Ramos (cell line): Measurements from ENCODE around the gene KATNAL1.

Experiments used
- in situ Hi-C: fragments of 300-500 bp; cut with MboI; formaldehyde crosslinking; loops from one replicate; pipeline ENCODE4 v1.14.3; 2022; ENCODE audit warnings: low sequenced_read_pairs; ENCODE audit not compliant: unreplicated experiment

The KATNAL1 gene

DNA sequence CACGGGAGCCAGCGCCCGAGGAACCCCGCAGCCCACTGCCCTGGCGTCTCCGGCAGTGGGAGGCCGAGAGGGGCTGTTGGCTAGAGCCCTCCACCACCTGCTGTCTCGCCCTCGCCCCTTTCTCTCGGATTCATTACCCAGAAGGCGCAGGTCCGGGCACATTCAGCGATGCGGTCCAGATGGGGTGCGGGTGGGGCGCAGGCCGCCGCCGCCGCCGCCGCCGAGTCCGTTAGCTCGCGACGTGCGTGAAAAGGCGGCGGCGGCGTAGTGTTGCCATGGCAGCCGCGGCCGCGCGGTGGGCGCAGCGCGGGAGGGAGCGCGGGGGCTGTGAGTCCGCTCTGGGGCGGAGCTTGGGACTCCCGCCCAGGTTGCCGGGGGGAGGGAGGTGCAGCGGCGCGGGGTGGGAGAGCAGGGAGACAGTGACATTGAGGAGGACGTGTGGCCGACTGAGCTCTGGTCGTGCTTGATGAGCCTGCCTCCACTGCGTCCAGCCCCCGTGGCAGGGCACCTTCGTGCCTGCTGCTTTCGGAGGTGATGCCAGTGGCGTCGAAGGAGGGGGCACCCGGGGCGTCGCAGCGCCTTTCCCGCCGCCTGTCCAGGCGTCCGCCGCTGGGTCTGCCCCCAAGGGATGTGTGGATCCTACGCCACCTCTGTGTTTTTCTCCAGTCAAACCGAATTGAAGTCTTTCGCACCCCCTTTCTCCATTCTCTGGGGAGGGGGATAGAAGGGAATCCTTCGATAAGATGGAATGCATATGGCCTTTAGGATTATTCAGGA is at the start of gene KATNAL1:
KATNAL1 (minus strand) TSS at position 358 of the 777 bp plus-strand sequence. CDS start 23,774 bp downstream, outside the sequence.
- in situ Hi-C loops: no loop called here

DNA sequence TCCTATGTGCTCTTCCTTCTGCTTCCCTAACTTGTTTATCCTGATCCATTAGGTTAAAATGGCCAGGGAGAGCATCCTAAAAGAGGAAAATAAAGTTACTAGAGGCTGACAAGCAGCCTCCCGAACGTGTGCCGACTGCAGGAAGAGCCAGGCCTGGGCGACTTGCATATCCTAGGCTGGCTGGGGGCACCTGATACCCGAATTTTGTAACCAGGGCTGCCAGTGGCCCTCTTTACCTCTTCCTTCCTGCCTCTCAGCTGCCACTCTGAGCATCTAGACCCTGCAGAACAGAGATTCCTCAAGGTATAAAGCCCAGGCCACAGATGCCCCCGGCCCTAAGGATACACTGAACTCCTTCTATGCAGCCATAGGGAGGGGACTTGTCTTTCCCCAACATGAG is 48.5 kb upstream of the KATNAL1 start:
- in situ Hi-C loops: loop anchor here (25.0 kb wide), 2 partner anchors 206 to 456 kb away; no protein-coding TSS in a partner anchor

DNA sequence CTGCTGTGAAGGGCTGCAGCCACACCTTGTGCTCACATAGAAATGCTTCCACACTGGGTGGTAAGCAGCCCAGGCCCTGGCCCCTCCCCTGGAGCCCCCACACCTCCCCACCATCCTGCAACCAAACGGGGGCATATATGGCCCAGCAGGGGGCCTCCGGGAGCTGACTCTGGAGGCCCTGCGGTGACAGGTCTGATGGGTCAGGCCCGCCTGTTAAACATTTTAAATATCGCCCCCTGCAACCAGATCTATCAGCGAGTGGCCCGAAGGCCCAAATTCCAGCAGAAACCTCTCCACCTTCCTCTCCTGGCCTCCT is 48.0 kb upstream of the KATNAL1 start:
- in situ Hi-C loops: loop anchor here (25.0 kb wide), 2 partner anchors 207 to 457 kb away; no protein-coding TSS in a partner anchor

DNA sequence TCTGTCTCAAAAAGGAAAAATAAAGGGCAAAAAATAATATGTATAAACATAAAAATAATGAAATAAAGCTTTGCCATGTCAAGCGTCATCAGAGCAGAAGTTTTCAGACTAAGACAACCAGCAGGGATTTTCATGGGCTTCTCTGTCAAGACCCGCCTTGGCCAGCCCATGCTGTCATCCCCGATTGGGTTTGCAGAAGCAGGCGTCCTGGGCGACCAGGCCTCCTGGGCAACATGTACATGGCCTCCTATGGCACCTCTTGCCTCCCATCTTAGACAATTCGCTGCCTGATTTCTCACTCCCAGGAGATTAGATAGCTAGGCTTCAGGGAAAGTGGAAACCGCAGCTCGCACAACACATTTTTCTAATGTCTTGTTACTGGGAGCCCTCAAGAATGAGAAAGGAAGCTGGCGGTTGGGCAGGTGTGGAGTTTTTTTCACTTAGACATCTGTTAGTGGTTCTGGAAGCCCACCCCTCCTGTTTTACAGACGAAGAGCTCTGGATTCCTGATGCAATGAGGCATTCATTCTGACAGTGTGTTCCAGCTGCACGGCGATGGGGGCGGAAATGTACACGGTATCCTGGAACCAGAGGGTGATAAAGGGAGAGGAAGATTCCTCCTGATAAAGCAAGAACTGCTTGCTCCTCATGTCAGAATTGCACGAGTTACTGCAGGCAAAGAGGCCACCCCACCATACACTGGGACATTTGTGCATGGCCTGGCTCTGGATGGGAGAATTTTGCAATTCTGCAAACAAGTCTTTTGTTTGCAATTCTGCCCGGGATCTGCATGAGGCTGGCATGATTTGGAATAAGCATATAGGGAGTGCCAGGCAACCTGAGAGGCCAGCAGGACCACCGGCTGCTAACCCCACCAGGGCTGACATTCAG is 47.4 kb upstream of the KATNAL1 start:
- in situ Hi-C loops: loop anchor here (25.0 kb wide), 2 partner anchors 208 to 458 kb away; no protein-coding TSS in a partner anchor

DNA sequence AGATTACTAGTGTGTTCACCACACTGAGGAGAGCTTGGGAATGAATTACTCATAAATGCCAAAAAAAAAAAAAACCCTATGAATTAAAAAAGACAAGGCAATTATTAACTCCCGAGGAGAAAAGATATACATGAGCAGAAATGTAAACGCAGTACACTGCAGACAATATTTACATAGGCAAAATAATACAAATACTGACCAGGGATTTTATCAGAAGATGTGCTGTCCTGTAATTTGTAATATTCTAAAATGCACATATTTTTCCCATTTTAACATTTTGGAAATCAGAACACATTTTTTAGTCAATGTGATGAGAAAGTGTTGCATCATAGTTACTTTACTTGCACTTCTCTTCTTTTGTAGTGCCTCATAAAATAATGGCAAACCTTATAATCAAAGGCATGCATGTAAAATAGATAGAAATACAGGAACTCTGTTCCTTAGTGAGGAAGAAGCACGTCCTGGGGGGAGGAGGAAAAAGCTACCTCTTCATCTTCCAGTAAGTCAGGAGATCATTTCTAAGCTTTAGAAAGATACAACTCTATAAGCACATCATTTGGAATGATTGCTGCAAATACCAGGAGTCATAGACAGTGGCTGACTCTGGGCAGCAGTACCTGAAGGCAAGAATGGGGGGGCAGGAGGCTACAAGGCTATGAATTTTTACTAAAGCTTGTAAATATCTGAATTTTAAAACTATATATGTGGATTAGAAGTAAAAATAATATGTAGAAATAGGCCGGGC is 46.3 kb upstream of the KATNAL1 start:
- in situ Hi-C loops: loop anchor here (25.0 kb wide), 2 partner anchors 209 to 459 kb away; no protein-coding TSS in a partner anchor

DNA sequence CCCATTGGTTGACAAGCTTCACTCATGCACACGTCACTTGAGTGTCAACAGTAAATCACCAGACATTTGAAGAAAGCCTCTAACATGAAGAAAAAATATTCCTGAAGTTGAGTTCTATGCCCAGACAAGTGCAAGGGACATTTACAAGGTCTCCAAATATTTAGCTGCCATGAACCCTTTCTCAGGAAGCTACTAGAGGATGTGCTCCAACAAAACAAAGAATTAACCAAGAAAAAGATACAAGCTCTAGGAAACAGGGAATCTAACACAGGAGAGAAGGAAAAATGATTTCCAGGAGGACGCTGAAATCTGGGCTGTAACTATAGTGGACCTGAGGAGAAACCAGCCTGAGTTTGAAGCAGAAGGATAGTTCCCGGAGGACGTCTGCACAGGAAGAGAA is 45.7 kb upstream of the KATNAL1 start:
- in situ Hi-C loops: loop anchor here (25.0 kb wide), 2 partner anchors 209 to 459 kb away; no protein-coding TSS in a partner anchor

DNA sequence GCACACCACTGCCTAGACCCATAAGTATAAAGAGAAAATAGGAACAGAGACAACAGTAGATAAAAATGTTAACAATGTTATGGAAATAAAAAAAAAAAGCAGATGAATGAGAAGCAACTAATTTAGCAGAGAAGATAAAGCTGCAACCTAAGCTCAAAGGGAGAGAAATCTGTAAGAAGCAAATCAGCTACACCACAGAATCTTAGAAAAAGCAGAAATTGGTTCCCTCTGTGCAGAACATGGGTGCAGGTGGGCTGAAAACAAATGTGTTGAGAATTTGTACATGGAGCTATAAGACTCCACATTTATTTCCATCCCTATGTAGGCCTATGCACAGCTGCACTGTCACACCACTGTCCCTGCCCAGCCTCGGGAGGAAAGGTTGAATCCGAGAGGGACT is 44.8 kb upstream of the KATNAL1 start:
- in situ Hi-C loops: loop anchor here (25.0 kb wide), 2 partner anchors 210 to 460 kb away; no protein-coding TSS in a partner anchor

DNA sequence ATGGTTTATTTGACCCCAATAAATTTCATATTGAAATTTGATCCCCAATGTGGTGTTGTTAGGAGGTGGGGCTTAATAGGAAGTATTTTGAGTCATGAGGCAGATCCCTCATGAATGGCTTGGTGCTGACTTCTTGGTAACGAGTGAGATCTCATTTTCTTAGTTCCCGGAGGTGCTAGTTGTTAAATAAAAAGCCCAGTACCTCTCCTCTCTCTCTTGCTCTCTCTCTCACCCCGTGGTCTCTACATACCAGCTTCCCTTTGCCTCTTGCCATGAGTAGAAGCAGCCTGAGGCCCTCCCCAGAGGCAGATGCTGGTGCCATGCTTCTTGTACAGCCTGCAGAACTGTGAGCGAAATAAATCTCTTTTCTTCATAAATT is 39.4 kb upstream of the KATNAL1 start:
- in situ Hi-C loops: no loop called here

DNA sequence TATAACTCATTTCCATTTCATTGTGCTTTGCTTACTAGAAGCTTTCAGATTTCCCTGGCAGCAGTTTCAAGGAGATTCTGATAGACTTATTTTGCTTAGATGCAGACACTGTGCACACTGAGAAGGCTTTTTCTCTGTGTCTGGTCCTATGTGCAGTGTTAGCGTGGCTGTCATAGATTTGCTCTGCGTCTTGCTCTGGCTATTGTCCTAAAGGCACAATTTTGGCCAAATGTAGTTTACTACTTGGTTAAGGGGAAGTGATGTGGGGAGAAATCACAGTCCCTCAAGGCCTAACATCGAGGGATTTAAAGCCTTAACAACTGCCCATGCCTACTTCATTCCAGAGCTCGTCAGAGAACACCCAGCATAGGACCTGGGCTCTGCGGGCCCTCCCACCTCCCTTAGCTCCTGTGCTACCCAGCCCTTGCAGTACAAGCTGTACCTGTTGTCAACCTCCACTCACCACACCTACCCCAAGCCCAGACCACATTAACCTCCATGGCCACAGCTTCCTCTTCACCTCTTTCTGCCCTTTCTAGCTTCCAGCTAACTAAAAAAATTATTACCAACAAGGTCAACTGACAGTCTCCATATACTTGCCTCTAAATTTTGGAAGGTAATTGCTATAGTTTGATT is 38.9 kb upstream of the KATNAL1 start:
- in situ Hi-C loops: no loop called here

DNA sequence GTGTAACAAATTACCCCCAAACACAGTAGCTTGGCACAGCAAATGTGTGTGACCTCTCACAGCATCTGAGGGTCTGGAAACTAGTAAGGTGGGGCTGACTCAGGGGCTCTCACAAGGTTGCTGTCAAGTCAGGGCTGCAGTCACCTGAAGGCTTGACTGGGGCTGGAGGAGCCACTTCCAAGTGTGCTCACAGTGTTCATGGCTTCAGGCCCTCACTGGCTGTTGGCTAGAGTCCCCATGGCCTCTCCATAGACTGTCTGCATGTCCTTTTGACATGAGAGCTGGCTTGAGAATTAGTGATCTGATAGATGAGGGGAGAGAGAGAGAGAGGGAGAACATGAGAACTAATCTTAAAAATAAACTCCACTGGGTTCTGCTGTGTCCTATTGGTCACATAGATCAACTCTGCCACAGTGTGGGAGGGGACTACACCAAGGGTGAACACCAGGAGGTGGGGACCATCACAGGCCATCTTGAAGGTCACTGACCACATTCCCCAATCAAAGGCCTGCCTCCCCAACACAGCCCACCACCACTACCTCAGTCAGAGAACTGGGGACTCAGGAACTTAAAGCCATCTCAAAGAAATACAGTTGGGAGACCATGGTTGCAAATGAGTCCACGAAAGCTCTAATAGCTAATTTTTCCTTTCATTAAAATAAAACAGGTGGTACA is 38.2 kb upstream of the KATNAL1 start:
- in situ Hi-C loops: no loop called here

DNA sequence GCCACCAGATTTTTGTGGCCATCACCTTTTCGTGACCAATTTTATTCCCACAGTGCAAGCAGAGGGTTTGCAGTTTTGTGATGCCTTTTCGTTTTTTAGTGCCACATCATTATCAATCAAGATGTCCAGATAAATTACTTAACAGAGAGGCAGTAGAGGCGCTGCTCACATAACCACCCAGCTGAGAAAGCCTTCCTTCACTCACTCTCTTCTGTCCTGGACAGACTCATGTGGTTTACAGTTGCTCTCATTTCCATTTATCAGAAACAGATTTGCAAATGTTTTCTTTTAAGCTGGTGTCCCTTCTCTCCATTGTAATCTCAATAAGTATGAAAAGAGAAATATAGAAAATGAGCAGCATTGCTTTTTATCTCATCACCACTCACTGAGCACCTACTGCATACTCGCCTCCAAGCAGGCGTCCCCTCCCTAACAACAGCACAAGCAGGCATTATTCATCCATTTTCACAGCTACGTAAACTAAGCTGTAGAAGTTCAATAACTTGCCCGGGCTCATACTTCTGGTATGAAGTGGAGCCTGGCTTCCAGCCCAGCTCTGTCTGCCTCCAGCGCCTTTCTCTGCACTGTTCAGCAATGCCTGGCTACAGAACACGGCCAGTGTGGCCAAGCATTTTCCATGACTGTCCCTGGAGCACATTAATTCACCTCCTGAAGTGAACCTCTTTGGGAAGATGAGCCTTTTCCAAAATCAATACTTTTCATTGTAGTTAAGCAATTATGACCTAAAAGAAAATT is 34.6 kb upstream of the KATNAL1 start:
- in situ Hi-C loops: no loop called here

DNA sequence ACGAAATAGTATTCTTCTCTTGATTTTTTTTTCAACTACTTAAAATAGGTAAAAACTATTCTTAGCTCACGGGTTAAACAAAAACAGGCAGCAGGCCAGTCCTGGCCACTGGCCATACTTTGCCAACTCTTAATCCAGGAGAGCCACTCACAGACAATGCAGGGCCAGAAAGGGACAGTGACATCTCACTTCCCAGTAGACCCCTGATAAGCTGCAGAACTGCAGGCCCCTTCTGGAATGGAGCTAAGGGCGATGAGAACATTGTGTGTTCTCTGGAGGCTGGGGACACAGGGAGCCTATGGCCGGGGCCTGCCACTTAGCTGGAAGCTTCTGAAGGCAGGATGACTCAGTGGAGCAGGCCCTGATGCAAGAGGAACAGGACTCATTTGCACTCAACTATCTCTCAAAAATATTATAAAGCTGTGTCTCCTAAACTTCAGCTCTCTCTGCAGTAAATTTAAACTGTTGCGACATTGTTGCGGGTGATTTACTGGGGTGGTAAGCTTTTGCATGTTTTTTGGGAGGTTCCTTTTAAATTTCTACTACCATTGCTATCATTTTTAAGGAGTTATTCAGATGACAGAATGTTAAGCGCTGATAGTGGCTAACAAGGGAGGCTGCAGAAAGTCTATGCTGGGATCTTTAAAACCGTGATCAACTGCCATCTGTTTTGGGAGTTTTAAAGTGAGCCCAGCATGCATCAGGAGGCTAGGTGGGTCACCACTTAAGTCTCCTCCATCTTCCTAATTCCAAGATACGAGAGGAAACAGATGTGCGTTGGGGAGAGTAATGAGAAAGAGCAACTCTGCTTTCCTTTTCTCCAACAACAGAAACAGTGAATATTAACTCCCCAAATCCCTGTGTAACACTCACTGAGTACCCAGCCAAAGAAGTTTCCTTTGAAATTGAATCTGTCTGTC is 33.2 kb upstream of the KATNAL1 start:
- in situ Hi-C loops: no loop called here

DNA sequence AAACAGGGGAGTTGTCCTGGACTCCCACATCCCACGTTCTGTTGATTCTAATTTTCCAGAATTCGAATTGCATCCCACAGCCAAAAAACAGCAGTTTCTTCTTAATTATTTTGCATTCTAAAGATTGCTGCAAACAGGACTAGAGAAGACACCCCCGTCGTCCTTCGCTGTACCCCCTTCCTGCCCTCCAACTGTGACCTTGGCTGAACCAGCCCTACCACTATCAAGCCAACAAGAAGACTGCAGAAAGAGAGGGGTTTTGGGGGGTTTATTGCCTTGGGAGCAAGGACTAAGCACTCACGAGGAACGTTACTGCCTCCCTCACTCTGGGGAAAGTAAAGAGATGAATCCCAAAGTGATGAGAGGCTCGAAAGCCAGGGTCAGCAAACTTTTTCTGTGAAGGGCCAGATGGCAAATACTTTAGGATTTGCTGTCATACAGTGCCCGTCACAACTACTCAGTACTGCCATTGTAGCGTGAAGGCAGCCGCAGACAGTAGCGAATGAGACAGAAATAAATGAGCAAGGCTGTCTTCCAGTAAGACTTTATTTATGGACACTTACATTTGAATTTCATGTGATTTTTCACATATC is 32.5 kb upstream of the KATNAL1 start:
- in situ Hi-C loops: loop anchor here (10.0 kb wide), 1 partner anchor 205 kb away; no protein-coding TSS in a partner anchor

DNA sequence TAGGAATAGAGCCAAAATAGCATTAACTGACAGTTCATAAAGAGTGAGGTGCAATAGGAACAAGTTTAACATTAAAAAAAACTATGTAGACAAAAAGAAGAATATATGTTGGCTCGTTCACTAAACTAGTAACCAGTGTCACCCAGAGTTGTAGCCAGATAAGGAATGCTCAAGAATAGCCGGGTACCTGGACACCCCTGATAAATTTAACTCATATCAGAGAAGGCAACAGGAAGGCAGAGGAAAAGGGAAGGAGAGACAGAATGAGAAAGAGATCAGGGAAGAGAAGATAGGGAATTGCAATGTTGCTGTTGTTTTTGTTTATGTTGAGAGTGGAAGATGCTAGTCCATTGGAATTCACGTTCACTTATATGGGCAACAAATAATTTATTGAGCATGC is 31.6 kb upstream of the KATNAL1 start:
- in situ Hi-C loops: loop anchor here (10.0 kb wide), 1 partner anchor 204 kb away; no protein-coding TSS in a partner anchor

DNA sequence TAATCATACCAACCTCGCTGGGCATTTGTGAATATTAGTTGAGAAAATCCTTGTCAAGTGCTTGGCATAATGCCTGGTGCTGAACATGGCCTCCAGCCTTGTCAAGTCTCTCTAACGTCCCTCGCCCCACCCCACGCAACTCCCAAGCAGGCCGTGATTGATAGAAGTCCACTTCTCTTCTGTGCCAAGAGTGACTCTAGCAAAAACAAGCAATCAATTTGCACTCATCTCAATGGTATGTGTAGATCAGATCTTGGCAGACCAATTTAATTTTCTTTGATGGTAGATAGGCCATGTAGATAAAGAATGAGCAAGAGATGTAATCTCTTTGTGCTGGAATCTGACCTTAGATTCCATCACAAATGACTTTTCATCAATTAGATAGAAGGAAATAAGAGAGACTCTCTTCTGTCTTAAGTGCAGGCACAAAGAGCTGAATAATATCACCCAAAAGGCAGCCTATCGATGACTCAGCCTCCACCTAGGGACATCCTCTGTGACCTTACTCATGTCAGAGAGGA is 31.0 kb upstream of the KATNAL1 start:
- in situ Hi-C loops: loop anchor here (10.0 kb wide), 1 partner anchor 204 kb away; no protein-coding TSS in a partner anchor

DNA sequence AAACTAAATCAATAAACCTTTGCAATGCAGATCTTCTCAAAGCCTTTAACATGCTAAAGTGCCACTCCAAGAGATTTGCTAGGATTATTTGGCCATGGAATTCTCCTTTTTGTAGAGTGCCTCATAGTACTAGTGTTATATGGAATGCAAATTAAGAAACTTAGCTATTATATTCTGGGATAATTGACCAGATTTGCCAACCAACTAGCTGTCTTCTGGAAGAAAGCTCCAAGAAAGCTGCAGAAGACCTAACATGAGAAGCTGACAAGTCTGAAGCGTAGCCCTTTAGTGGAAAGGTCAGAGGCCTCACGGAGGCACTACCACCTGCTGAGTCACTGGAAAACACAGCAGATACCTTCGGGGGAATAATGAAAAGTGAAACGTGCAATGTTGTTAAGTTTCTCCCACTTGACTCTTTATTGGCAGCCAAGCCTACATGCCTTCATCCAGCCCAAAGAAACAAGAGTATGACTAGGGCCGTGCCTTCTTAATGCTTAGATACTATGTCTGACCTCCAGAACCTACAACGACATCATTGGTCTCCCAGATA is 29.8 kb upstream of the KATNAL1 start:
- in situ Hi-C loops: loop anchor here (10.0 kb wide), 1 partner anchor 202 kb away; no protein-coding TSS in a partner anchor
